CD4-positive, alpha-beta memory T cell (primary cell): ENCODE data around the gene TNK2. TPM values are rescaled to one million over a fixed set of nuclear protein-coding genes. Genes with fewer than 3 reads are reported as not detected.
"Not testable (repeated sequence)": the region's sequence is repeated elsewhere in the genome, so short reads cannot be mapped to it uniquely, and the experiment has no call there.

Experiments
- CTCF ChIA-PET: fragments of 350-600 bp; sonication (Branson Sonifier 250); formaldehyde crosslinking; loops from one replicate; lab custom pipeline; 2021; ENCODE audit warnings: inconsistent platforms; ENCODE audit not compliant: partially characterized antibody; lab: Charles Lee
- POLR2A ChIA-PET: fragments of 350-600 bp; sonication (Branson Sonifier 250); formaldehyde crosslinking; loops from one replicate; lab custom pipeline; 2021; ENCODE audit not compliant: partially characterized antibody; lab: Charles Lee
- DNase-seq, 5 donors: peaks; one replicate each; pipeline versions ENCODE4 v3.0.0 to v3.0.0-alpha.2; 2020 to 2022; ENCODE audit warnings: mixed read lengths in 1 of 5
- H3K27ac ChIP-seq: one replicate; pipeline ENCODE4 v1.7.0; 2013; ENCODE audit warnings: low read depth, low read length
- H3K27me3 ChIP-seq: 2 replicates; pipeline ENCODE4 v1.7.0; 2013; ENCODE audit warnings: mild to moderate bottlenecking, low read length, moderate library complexity; ENCODE audit not compliant: insufficient read depth
- H3K36me3 ChIP-seq: 2 replicates; pipeline ENCODE4 v1.7.0; 2013; ENCODE audit warnings: mild to moderate bottlenecking, low read length, moderate library complexity; ENCODE audit not compliant: insufficient read depth
- H3K4me1 ChIP-seq: 2 replicates; pipeline ENCODE4 v1.7.0; 2013; ENCODE audit warnings: mild to moderate bottlenecking, low read length, moderate library complexity; ENCODE audit not compliant: insufficient read depth
- H3K4me3 ChIP-seq, 2 donors: one replicate each; pipeline ENCODE4 v1.7.0; 2013; ENCODE audit warnings: low read length in 2 of 2, mild to moderate bottlenecking in 1 of 2
- H3K9me3 ChIP-seq, 2 donors: one replicate each; pipeline ENCODE4 v1.7.0; 2013; ENCODE audit warnings: low read length in 2 of 2, control low read depth in 1 of 2; ENCODE audit not compliant: control insufficient read depth in 1 of 2
- H3K27ac Mint-ChIP-seq, 7 donors: one replicate each; pipeline ENCODE4 v1.8.0; 2020 to 2021; ENCODE audit warnings: mixed read lengths in 7 of 7, mild to moderate bottlenecking in 6 of 7, inconsistent platforms in 3 of 7, moderate library complexity in 3 of 7
- H3K27me3 Mint-ChIP-seq, 2 donors: one replicate each; pipeline ENCODE4 v1.8.0; 2020 to 2021; ENCODE audit warnings: mixed read lengths in 2 of 2
- H3K36me3 Mint-ChIP-seq, 2 donors: one replicate each; pipeline ENCODE4 v1.8.0; 2020 to 2021; ENCODE audit warnings: mixed read lengths in 2 of 2, inconsistent platforms in 1 of 2, mild to moderate bottlenecking in 1 of 2
- H3K4me1 Mint-ChIP-seq, 4 donors: one replicate each; pipeline ENCODE4 v1.8.0; 2020 to 2021; ENCODE audit warnings: mixed read lengths in 4 of 4, mild to moderate bottlenecking in 1 of 4
- H3K4me3 Mint-ChIP-seq, 8 donors: one replicate each; pipeline ENCODE4 v1.8.0; 2020 to 2021; ENCODE audit warnings: mixed read lengths in 8 of 8, mild to moderate bottlenecking in 7 of 8, moderate library complexity in 6 of 8, inconsistent platforms in 3 of 8
- H3K9me3 Mint-ChIP-seq, 8 donors: one replicate each; pipeline ENCODE4 v1.8.0; 2020 to 2021; ENCODE audit warnings: mixed read lengths in 8 of 8, mild to moderate bottlenecking in 5 of 8, inconsistent platforms in 3 of 8, moderate library complexity in 1 of 8
- intact Hi-C: fragments of 100-400 bp; cut with micrococcal nuclease; formaldehyde crosslinking; loops from one replicate; pipeline ENCODE4 v1.15.1; 2023
- polyA plus RNA-seq, 2 donors: library from polyadenylated mRNA; unstranded; fragments of 300-500 nt; fragmentation: Illumina TruSeq; gene quantifications; one replicate each; pipeline ENCODE4 v1.2.3, GENCODE V29; 2021
- total RNA-seq, 2 experiments: library from RNA; stranded (reverse); gene quantifications; one replicate each; pipeline ENCODE4 v1.2.3, GENCODE V29; 2021

The TNK2 gene
- total and polyA plus RNA-seq, 4 experiments from 2014 or later, result 0.18 to 164 (median 69.9) TPM

DNA sequence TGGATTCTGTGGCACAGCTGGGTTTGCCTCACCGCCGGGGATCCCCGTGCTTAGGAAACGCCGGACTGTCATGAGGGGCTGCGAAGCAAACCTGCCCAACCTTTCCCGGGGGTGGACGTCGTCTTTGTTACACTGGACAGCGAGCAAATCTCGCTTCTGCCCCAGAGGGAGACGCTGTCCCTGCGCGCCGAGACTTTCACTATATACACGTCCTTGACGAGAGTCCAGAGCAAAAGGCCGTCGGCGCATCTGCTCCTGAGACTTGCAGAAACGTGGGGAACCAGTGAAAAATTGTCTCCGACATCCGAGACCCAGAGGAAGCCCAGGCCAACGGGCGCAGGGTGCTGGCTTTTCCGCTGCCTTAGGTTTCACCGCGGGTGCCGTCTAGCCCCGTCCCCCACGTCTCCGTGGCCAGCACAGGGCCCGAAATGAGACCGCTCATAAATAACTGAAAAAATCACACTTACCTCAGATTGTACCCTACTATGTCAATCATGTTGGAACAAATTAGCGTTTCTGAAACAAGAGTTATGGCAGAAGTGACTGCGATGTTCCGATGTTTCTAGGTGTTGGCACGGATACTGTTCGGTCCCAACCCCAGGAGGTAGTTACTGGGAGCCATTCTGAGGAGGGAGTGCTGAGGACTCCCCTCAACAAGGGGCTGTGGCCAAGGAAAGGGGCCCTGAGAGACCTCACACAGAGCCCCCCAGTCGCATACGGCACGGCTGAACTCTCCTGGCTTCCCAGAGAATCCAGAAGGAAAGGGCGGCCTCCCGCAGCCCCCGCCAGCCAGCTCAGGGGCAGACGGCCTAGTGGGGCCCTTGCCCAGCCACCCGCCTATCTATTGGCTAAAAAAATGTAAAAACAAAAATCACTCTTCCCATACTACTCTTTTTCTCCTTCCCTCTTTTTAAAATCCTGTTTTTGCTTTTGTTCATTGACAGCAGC is 82.2 kb downstream of the TNK2 start:
- no peaks in the 10 kb centered on the region for H3K9me3 Mint-ChIP-seq
- Histone ChIP-seq H3K4me1 (no peaks in the 10 kb centered on the region), H3K27ac (no peak overlapping the region), H3K36me3 (no peaks in the 10 kb centered on the region), H3K27me3 (no peaks in the 10 kb centered on the region), H3K4me3 (no peak overlapping the region), H3K9me3 (no peaks in the 10 kb centered on the region)
- no peak for DNase-seq
- H3K4me3 Mint-ChIP-seq, result no peak overlapping the region
- no peaks in the 10 kb centered on the region for H3K4me1 Mint-ChIP-seq
- POLR2A ChIA-PET, result no interaction called here
- no peaks in the 10 kb centered on the region for H3K36me3 Mint-ChIP-seq
- no peak overlapping the region for H3K27ac Mint-ChIP-seq
- H3K27me3 Mint-ChIP-seq, result peaks cover 1 to 6% of the 10 kb centered on the region in 2 donors
- CTCF ChIA-PET, result no interaction called here
- intact Hi-C loops, result no loop called here

DNA sequence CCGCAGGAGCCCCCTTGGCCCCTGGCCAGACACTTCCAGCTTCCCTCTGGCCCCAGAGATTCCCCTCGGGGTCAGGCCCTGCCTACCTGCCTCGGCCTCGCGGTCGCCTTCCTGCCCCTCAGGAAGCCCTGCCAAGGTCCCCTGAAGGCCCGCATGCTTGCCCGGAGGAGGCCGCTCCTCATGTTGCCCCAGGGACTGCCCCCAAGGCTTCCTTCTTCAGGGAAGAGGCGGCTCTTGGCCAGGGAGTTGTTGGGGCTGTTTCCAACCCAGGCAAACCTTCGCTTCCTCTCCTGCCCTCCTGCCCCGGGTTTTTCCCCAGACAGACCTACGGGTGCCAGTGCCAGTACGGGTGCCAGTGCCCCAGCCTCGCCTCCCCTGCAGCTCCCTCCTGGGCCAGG is 83.2 kb downstream of the TNK2 start:
- no peaks in the 10 kb centered on the region for H3K9me3 ChIP-seq
- peaks cover 1 to 4% of the 10 kb centered on the region in 2 donors for H3K27me3 Mint-ChIP-seq
- H3K4me1 ChIP-seq, result no peaks in the 10 kb centered on the region
- H3K4me3 Mint-ChIP-seq, result no peak overlapping the region
- H3K27ac ChIP-seq, result no peak overlapping the region
- DNase-seq, result no peak
- H3K36me3 Mint-ChIP-seq, result no peaks in the 10 kb centered on the region
- POLR2A ChIA-PET, result no interaction called here
- H3K27me3 ChIP-seq, result no peaks in the 10 kb centered on the region
- CTCF ChIA-PET, result no interaction called here
- intact Hi-C loops, result no loop called here
- H3K27ac Mint-ChIP-seq, result no peak overlapping the region
- no peak overlapping the region for H3K4me3 ChIP-seq
- no peaks in the 10 kb centered on the region for H3K9me3 Mint-ChIP-seq
- no peaks in the 10 kb centered on the region for H3K36me3 ChIP-seq
- H3K4me1 Mint-ChIP-seq, result no peaks in the 10 kb centered on the region

DNA sequence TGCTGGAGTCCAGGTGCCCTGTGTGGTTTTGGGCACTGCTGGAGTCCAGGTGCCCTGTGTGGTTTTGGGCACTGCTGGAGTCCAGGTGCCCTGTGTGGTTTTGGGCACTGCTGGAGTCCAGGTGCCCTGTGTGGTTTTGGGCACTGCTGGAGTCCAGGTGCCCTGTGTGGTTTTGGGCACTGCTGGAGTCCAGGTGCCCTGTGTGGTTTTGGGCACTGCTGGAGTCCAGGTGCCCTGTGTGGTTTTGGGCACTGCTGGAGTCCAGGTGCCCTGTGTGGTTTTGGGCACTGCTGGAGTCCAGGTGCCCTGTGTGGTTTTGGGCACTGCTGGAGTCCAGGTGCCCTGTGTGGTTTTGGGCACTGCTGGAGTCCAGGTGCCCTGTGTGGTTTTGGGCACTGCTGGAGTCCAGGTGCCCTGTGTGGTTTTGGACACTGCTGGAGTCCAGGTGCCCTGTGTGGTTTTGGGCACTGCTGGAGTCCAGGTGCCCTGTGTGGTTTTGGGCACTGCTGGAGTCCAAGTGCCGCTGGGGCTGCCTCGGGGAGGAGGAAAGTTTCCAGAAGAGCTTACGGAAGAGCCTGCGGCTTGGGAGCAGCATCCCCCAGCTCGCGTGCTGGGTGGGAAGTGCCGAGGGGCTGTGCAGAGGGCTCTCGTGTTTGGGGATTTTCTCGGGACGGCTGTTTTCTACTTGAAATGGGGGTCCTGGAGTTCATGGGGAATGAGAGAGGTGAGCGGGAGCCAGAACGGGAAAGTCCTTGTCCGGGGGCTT is 83.7 kb downstream of the TNK2 start:
- DNase-seq, H3K27ac Mint-ChIP-seq, POLR2A ChIA-PET, H3K9me3 Mint-ChIP-seq, H3K36me3 Mint-ChIP-seq, H3K27ac ChIP-seq, H3K4me1 ChIP-seq, CTCF ChIA-PET, intact Hi-C loops, H3K27me3 Mint-ChIP-seq, H3K9me3 ChIP-seq, H3K4me1 Mint-ChIP-seq, H3K4me3 ChIP-seq, H3K27me3 ChIP-seq, H3K36me3 ChIP-seq, H3K4me3 Mint-ChIP-seq: not testable (repeated sequence)

GRCh38 chr3:195823999-195824398 is 84.4 kb downstream of the TNK2 start:
- no peaks in the 10 kb centered on the region for H3K9me3 ChIP-seq
- H3K4me3 Mint-ChIP-seq, result no peak overlapping the region

GRCh38 chr3:195823280-195823679 is 85.1 kb downstream of the TNK2 start:
- POLR2A ChIA-PET, result no interaction called here
- Mint-ChIP-seq H3K4me3 (no peak overlapping the region), H3K36me3 (no peaks in the 10 kb centered on the region), H3K4me1 (no peaks in the 10 kb centered on the region), H3K27ac (peak overlapping the region in 1 of 7 donors; percentile 46), H3K9me3 (no peaks in the 10 kb centered on the region), H3K27me3 (peaks cover 1 to 4% of the 10 kb centered on the region in 2 donors)
- intact Hi-C loops, result no loop called here
- Histone ChIP-seq H3K4me1 (no peaks in the 10 kb centered on the region), H3K4me3 (no peak overlapping the region), H3K27me3 (no peaks in the 10 kb centered on the region), H3K9me3 (no peaks in the 10 kb centered on the region), H3K36me3 (no peaks in the 10 kb centered on the region), H3K27ac (no peak overlapping the region)
- CTCF ChIA-PET, result no interaction called here
- no peak for DNase-seq

More at GRCh38 chr3:195823999-195824398, 84.4 kb downstream of the TNK2 start:
- Histone ChIP-seq H3K4me3 (no peak overlapping the region), H3K4me1 (no peaks in the 10 kb centered on the region), H3K36me3 (no peaks in the 10 kb centered on the region), H3K27ac (no peak overlapping the region), H3K27me3 (no peaks in the 10 kb centered on the region)
- H3K36me3 Mint-ChIP-seq, result no peaks in the 10 kb centered on the region
- H3K27me3 Mint-ChIP-seq, result peaks cover 1 to 4% of the 10 kb centered on the region in 2 donors
- H3K9me3 Mint-ChIP-seq, result no peaks in the 10 kb centered on the region
- no peak overlapping the region for H3K27ac Mint-ChIP-seq
- POLR2A ChIA-PET, result no interaction called here
- intact Hi-C loops, result no loop called here
- DNase-seq, result no peak
- CTCF ChIA-PET, result no interaction called here
- no peaks in the 10 kb centered on the region for H3K4me1 Mint-ChIP-seq

DNA sequence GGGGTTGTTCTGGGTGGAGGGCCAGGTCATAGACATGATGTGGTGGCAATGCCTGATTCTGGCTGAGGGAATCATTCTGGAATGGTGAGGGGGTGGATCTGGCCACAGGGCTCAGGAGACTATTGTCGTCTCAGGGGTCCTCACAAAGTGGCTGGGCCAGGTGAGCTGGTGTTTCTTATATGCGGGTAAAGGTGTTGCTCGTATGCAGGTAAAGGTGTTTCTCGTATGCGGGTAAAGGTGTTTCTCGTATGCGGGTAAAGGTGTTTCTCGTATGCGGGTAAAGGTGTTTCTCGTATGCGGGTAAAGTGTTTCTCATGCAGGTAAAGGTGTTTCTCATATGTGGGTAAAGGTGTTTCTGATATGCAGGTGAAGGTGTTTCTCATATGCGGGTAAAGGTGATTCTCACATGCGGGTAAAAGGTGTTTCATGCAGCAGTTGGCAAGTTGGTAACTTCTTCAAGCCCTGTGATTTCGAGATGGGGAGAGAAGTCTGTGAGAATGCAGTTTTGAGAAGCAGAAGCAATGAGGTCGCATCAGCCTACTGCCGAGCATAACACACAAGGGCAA is 86.1 kb downstream of the TNK2 start:
- no peaks in the 10 kb centered on the region for H3K36me3 ChIP-seq
- POLR2A ChIA-PET, result no interaction called here
- no peaks in the 10 kb centered on the region for H3K36me3 Mint-ChIP-seq
- no peaks in the 10 kb centered on the region for H3K27me3 ChIP-seq
- H3K4me3 Mint-ChIP-seq, result no peak overlapping the region
- H3K9me3 ChIP-seq, result no peaks in the 10 kb centered on the region
- H3K9me3 Mint-ChIP-seq, result no peaks in the 10 kb centered on the region
- H3K27ac Mint-ChIP-seq, result peak overlapping the region in 1 of 7 donors; percentile 32
- intact Hi-C loops, result no loop called here
- no peak overlapping the region for H3K4me3 ChIP-seq
- H3K27ac ChIP-seq, result no peak overlapping the region
- H3K4me1 Mint-ChIP-seq, result no peaks in the 10 kb centered on the region
- CTCF ChIA-PET, result no interaction called here
- no peaks in the 10 kb centered on the region for H3K4me1 ChIP-seq
- peaks cover 1 to 4% of the 10 kb centered on the region in 2 donors for H3K27me3 Mint-ChIP-seq
- no peak for DNase-seq

- H3K9me3 Mint-ChIP-seq, result no peaks in the 10 kb centered on the region
- peaks cover under 1 to 4% of the 10 kb centered on the region in 2 donors for H3K27me3 Mint-ChIP-seq
- Histone ChIP-seq H3K27me3 (no peaks in the 10 kb centered on the region), H3K4me1 (no peaks in the 10 kb centered on the region), H3K4me3 (no peak overlapping the region), H3K36me3 (no peaks in the 10 kb centered on the region), H3K9me3 (no peaks in the 10 kb centered on the region), H3K27ac (no peak overlapping the region)
- POLR2A ChIA-PET, result no interaction called here
- CTCF ChIA-PET, result no interaction called here
- no peaks in the 10 kb centered on the region for H3K36me3 Mint-ChIP-seq
- DNase-seq, result no peak
- intact Hi-C loops, result no loop called here
- H3K4me3 Mint-ChIP-seq, result no peak overlapping the region
- H3K4me1 Mint-ChIP-seq, result no peaks in the 10 kb centered on the region
- H3K27ac Mint-ChIP-seq, result peak overlapping the region in 1 of 7 donors; percentile 32
Measured at GRCh38 chr3:195821403-195822130, 86.8 kb downstream of the TNK2 start.
